Hepatic stellate cell (primary cell): ENCODE data around the gene ITPR2.
"Not testable (repeated sequence)": the region's sequence is repeated elsewhere in the genome, so short reads cannot be mapped to it uniquely, and the experiment has no call there.

Experiments
- DNase-seq: peaks from one replicate; pipeline ENCODE4 v3.0.0; 2011; ENCODE audit warnings: low spot score

The ITPR2 gene

DNA sequence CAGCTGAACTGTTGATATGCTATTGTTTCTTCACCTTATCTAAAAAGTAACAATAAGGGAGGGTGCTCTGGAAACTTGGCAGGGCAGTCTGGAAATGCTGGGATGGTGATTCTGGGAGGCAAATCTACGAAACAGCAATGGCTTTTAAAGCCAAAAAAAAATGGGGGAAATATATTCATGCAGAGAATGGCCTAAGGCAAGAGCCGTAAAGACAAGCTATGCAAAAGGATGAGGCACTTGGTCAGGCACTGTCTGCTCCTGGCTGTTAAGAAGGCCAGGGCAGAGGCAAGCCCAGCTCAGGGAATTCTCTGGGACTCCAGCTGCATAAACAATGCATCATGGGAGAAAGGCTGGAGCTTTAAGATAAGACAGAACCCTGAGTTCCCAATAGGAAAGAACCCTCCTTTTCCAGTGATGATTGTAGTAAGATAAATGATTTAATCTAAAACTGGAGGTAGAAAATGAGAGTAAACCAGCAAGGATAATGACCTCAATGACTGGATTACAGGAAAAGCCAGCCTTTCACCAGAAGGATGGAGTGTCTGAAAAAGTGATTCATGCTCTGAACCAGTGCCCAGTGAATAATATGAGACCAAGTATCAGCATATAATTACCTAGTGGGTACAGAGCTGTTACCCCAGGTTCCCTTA is 46.0 kb downstream of the ITPR2 start:
- DNase-seq, result peak; percentile 40

- no peak for DNase-seq
These were observed 46.5 kb downstream of the ITPR2 start for GRCh38 chr12:26786491-26786864.

DNA sequence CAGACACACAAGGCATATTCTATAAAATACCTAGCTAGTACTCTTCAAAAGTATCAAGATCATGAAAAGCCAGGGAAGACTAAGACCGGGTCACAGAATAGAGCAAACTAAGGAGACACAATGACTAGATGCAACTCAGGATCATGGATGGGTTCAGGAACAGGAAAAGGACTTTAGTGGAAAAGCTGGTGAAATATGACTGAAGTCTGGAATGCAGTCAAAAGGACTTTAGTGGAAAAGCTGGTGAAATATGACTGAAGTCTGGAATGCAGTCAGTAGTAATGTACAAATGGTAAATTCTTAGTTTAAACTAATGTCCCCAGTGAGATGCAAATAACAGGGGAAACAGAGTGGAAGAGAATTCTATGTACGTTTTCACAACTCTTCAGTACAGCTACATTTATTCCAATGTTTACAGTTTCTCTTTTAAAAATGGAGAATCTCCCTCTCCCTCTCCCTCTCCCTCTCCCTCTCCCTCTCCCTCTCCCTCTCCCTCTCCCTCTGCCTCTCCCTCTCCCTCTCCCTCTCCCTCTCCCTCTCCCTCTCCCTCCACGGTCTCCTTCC is 49.1 kb downstream of the ITPR2 start:
- DNase-seq, result not testable (repeated sequence)

GRCh38 chr12:26783131-26783526 is 49.9 kb downstream of the ITPR2 start:
- no peak for DNase-seq

GRCh38 chr12:26782372-26783130 is 50.4 kb downstream of the ITPR2 start:
- DNase-seq, result no peak

DNA sequence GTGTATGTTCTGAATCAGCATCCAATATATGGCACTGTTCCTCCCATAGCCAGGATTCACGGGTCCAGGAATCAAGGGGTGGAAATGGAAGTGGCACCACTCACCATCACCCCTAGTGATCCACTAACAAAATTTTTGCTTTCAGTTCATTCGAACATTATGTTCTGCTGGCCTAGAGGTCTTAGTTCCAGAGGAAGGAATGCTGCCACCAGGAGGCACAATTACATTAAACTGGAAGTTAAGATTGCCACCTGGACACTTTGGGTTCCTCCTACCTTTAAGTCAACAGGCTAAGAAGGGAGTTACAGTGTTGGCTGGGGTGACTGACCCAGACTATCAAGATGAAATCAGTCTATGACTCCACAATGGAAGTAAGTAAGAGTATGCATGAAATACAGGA is 52.3 kb downstream of the ITPR2 start:
- DNase-seq, result not testable (repeated sequence)

GRCh38 chr12:26778173-26778775 is 54.7 kb downstream of the ITPR2 start:
- DNase-seq, result not testable (repeated sequence)

- no peak for DNase-seq
These were observed 55.8 kb downstream of the ITPR2 start for GRCh38 chr12:26777236-26777635.

DNA sequence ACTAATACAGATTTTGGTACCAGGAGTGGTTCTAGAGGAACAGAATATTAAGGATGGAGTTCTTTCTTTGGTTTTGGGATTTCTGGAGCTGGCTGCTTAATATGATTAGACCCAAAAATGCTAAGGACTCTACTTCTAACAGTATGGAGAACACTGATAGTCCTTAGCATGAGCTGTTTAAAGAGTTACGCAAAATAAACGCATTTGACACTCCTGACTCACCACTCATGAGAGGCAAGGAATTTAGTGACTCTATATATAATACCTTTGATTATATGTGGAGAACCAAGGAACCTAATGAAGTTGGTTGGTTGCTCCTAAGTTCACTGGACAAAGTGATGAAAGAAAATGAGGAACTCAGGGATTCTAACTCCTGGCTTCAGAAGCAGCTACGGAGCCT is 57.0 kb downstream of the ITPR2 start:
- not testable (repeated sequence) for DNase-seq

DNA sequence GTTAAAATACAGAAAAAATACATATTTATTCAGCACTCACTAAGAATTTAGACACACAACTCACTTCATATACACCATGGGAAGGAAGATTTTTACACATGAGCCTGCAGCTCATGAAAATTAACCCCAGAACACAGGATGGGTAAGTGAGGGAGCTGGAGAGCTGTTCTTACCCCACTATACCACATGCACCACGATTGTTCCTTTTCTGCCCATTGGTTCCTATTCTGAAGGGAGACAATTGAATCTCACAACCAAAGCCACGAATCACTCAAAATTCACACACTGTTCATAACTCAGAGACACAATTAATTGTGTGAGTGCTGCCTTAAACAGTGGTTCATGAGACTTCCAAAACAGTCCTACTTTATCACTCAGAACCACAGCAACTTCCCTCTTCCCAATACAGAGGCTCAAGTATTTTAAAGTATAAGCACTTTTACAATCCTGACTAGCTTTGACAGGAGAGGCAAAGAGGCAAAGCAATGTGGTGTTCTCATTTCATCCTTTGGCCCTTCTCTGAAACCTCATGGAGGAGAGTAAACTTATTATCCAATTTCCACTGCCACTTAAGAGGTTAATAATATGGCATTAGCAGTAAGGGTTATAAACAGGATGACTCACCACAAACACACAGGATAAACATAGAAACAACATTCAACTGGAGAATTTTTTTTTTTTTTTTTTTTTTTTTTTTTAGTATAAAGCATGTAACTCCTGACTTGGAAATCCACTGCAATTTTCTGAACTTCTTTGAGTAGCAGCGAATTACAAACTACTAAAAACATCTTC is 59.5 kb downstream of the ITPR2 start:
- no peak for DNase-seq

DNA sequence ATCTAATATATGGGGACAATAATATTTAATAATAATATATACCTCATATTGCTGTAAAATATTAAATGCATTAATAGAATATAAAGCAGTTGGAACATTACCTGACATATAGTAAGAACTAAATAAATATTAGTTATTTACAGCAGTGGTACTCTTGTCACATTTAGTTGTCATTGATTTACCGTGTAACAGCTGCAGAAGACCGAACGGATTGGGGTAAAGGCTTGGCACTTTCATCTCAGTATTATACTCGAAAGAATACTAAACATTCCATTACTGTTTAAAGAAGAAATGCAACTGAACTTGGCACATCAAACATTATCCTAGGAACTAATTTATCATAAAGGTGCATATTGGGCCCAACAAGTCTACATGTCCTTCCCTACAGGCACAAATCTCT is 61.1 kb downstream of the ITPR2 start:
- DNase-seq, result no peak

- DNase-seq, result no peak
These were observed 62.5 kb downstream of the ITPR2 start for GRCh38 chr12:26770239-26771070.

DNA sequence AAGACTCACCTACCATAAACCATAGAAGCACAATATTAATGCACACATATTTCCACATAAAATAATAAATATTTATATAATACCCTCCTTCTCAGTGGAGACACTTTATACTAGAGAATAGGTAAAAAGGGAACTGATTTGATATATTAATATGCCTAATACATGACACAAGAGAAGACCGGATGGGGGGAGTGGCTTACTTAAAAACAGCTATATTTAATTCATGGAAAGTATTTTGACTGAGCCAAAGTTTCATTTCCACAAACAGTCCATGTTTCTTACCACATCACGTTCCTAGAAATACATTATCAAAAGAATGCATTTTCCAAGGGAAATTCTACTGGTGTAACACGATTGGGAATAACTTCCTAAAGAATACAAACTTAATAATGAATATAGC is 63.4 kb downstream of the ITPR2 start:
- DNase-seq, result no peak

DNA sequence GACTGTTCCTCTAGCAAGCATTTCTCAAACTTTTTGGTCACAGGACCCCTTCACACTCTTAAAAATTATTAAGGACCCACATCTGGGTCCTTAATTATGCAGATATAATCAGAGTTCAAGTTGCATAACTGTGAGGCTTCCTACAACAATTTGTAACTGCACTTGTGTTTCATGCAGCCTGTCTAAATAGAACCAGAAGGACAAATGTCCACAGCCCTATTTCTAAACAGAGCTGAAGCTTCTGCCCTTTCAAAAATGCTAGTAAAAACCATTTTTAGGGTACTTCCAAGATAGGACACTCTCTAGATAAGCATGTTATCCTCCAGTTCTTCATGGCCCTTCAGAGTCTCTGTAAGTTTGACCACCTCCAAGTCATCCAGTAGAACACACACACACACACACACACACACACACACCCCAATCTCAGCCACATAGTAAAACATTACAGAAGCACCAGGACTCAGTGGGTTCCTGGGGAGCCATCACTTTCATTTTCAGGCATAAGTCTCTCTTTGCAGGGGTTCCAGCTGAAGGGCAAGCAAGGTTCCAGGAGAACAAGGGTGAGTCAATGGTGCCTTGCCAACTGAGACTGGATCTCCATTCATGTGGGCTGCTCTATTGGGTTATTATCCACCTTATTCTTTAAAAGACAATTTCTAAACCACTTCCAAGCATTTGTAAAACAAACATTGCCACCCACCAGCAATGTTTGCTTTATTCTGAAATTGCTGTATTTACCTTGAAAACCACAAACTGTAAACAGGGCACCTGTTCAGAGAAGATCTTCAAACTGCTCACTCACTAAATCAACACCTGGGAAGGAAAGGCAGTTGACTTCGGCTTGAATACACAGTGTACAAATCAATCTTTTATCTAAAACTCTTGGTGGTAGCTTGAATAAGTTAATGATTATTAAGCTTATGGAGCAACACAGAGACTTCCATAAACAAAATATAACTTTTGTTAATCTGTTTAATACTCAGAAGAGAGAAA is 64.1 kb downstream of the ITPR2 start:
- no peak for DNase-seq

GRCh38 chr12:26767865-26768264 is 65.1 kb downstream of the ITPR2 start:
- DNase-seq, result no peak

DNA sequence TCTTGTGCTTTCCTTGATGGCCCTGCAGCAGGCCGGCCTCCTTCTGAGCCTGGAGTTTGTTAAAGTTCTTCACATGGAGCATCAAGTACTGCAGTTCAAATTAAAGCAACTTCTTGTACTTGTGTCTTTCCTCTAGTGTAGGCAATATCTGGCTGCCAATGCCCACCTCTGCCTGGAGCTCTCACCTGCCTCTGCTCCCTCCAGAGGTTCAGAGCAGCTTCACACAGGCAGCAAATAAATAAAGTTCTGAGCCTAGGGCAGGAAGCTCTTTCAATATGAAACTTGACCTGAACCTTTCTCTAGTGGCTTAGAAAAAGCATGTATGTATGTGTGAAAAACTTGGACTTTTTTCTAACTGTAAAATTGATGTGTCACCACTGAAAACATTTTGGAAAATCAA is 65.9 kb downstream of the ITPR2 start:
- DNase-seq, result no peak

GRCh38 chr12:26762186-26762585 is 70.8 kb downstream of the ITPR2 start:
- no peak for DNase-seq

- DNase-seq, result no peak
These were observed 71.2 kb downstream of the ITPR2 start for GRCh38 chr12:26761775-26762174.

GRCh38 chr12:26760657-26761293 is 72.2 kb downstream of the ITPR2 start:
- no peak for DNase-seq

GRCh38 chr12:26755362-26755761 is 77.6 kb downstream of the ITPR2 start:
- not testable (repeated sequence) for DNase-seq
